NT2/D1 (cell line): ENCODE results near the gene ROBO1.

ENCODE experiments used
- DNase-seq: peaks from one replicate; pipeline ENCODE4 v3.0.0-alpha.2; 2011; ENCODE audit warnings: low read depth, low spot score
- H3K27me3 ChIP-seq: 2 replicates; pipeline ENCODE4 v1.6.0; 2011; ENCODE audit warnings: mild to moderate bottlenecking; ENCODE audit not compliant: insufficient read length, insufficient read depth
- H3K36me3 ChIP-seq: 2 replicates; pipeline ENCODE4 v1.6.1; 2011; ENCODE audit warnings: mild to moderate bottlenecking, low read length, mixed read lengths; ENCODE audit not compliant: insufficient read depth, insufficient read length
- H3K4me1 ChIP-seq: 2 replicates; pipeline ENCODE4 v1.5.1; 2011; ENCODE audit not compliant: insufficient read depth, insufficient read length
- H3K4me3 ChIP-seq: 2 replicates; pipeline ENCODE4 v1.5.1; 2011; ENCODE audit warnings: low read depth; ENCODE audit not compliant: insufficient read length
- H3K9ac ChIP-seq: 2 replicates; pipeline ENCODE4 v1.6.0; 2011; ENCODE audit warnings: low read depth; ENCODE audit not compliant: insufficient read length
- H3K9me3 ChIP-seq: 2 replicates; pipeline ENCODE4 v1.5.1; 2011; ENCODE audit warnings: mild to moderate bottlenecking, low read length; ENCODE audit not compliant: insufficient read depth
- SUZ12 ChIP-seq: IDR thresholded peaks from 2 replicates; pipeline ENCODE4 v1.6.1; 2011; ENCODE audit not compliant: insufficient read length, insufficient read depth; ENCODE audit errors: extremely low read depth
- YY1 ChIP-seq: IDR thresholded peaks from 2 replicates; pipeline ENCODE4 v1.6.1; 2011; ENCODE audit not compliant: insufficient read length, insufficient read depth
- ZNF274 ChIP-seq: IDR thresholded peaks from 2 replicates; pipeline ENCODE4 v1.6.1; 2011; ENCODE audit warnings: mild to moderate bottlenecking, low read depth, low read length

Gene ROBO1

GRCh38 chr3:79406175-79406574, 361.6 kb downstream of the ROBO1 start:
- H3K9ac ChIP-seq = no peak overlapping the region
- TF ChIP-seq SUZ12 (no peak), ZNF274 (no peak), YY1 (no peak)
- H3K4me3 ChIP-seq = no peak overlapping the region
- DNase-seq = peak; percentile 3
- no peaks in the 10 kb centered on the region for H3K9me3 ChIP-seq
- H3K4me1 ChIP-seq = no peaks in the 10 kb centered on the region
- H3K36me3 ChIP-seq = no peaks in the 10 kb centered on the region
- H3K27me3 ChIP-seq = no peaks in the 10 kb centered on the region

- H3K9ac ChIP-seq = no peak overlapping the region
- TF ChIP-seq ZNF274 (no peak), YY1 (no peak), SUZ12 (no peak)
- no peak overlapping the region for H3K4me3 ChIP-seq
- no peaks in the 10 kb centered on the region for H3K27me3 ChIP-seq
- H3K4me1 ChIP-seq = no peaks in the 10 kb centered on the region
- DNase-seq = no peak
- peaks cover 4% of the 10 kb centered on the region; the same call in 1 of the 2 replicates for H3K9me3 ChIP-seq
- no peaks in the 10 kb centered on the region for H3K36me3 ChIP-seq
These were observed 362.6 kb downstream of the ROBO1 start for GRCh38 chr3:79405183-79405582.

GRCh38 chr3:79396595-79396994, 371.2 kb downstream of the ROBO1 start:
- DNase-seq = no peak
- no peaks in the 10 kb centered on the region for H3K36me3 ChIP-seq
- H3K9ac ChIP-seq = no peak overlapping the region
- H3K27me3 ChIP-seq = no peaks in the 10 kb centered on the region
- no peak overlapping the region for H3K4me3 ChIP-seq
- TF ChIP-seq ZNF274 (no peak), SUZ12 (no peak), YY1 (no peak)
- H3K4me1 ChIP-seq = no peaks in the 10 kb centered on the region
- peaks cover 17% of the 10 kb centered on the region; the same call in 1 of the 2 replicates for H3K9me3 ChIP-seq

GRCh38 chr3:79392479-79392878, 375.3 kb downstream of the ROBO1 start:
- H3K4me1 ChIP-seq = no peaks in the 10 kb centered on the region
- H3K9me3 ChIP-seq = no peaks in the 10 kb centered on the region
- no peak for TF ChIP-seq ZNF274
- no peaks in the 10 kb centered on the region for H3K27me3 ChIP-seq
- H3K4me3 ChIP-seq = no peak overlapping the region
- no peak overlapping the region for H3K9ac ChIP-seq
- no peaks in the 10 kb centered on the region for H3K36me3 ChIP-seq
- DNase-seq = no peak

GRCh38 chr3:79390352-79390751, 377.4 kb downstream of the ROBO1 start:
- no peaks in the 10 kb centered on the region for H3K4me1 ChIP-seq
- H3K27me3 ChIP-seq = no peaks in the 10 kb centered on the region
- DNase-seq = no peak
- H3K9ac ChIP-seq = no peak overlapping the region
- H3K9me3 ChIP-seq = no peaks in the 10 kb centered on the region
- no peak overlapping the region for H3K4me3 ChIP-seq
- no peaks in the 10 kb centered on the region for H3K36me3 ChIP-seq
- TF ChIP-seq YY1 (no peak), ZNF274 (no peak), SUZ12 (no peak)

GRCh38 chr3:79385211-79385610, 382.6 kb downstream of the ROBO1 start:
- Histone ChIP-seq H3K4me3 (no peak overlapping the region), H3K9me3 (no peaks in the 10 kb centered on the region), H3K36me3 (no peaks in the 10 kb centered on the region), H3K27me3 (no peaks in the 10 kb centered on the region), H3K4me1 (no peaks in the 10 kb centered on the region), H3K9ac (no peak overlapping the region)
- no peak for DNase-seq
- TF ChIP-seq YY1 (no peak), ZNF274 (no peak), SUZ12 (no peak)

GRCh38 chr3:79383402-79384012, 384.3 kb downstream of the ROBO1 start:
- Histone ChIP-seq H3K9ac (no peak overlapping the region), H3K9me3 (no peaks in the 10 kb centered on the region), H3K27me3 (no peaks in the 10 kb centered on the region), H3K4me3 (no peak overlapping the region), H3K4me1 (no peaks in the 10 kb centered on the region), H3K36me3 (no peaks in the 10 kb centered on the region)
- DNase-seq = no peak
- TF ChIP-seq SUZ12 = no peak
- TF ChIP-seq YY1 = no peak
- no peak for TF ChIP-seq ZNF274
